ENCODE data around the gene RNF180. TPM values are rescaled to one million over a fixed set of nuclear protein-coding genes. Genes with fewer than 3 reads are reported as not detected.

Gene RNF180
- total and polyA plus RNA-seq, 2 donors (not counting 3 experiments of a cell fraction or from before 2014, with no cell fraction given): 0.62 to 5.6 TPM

DNA sequence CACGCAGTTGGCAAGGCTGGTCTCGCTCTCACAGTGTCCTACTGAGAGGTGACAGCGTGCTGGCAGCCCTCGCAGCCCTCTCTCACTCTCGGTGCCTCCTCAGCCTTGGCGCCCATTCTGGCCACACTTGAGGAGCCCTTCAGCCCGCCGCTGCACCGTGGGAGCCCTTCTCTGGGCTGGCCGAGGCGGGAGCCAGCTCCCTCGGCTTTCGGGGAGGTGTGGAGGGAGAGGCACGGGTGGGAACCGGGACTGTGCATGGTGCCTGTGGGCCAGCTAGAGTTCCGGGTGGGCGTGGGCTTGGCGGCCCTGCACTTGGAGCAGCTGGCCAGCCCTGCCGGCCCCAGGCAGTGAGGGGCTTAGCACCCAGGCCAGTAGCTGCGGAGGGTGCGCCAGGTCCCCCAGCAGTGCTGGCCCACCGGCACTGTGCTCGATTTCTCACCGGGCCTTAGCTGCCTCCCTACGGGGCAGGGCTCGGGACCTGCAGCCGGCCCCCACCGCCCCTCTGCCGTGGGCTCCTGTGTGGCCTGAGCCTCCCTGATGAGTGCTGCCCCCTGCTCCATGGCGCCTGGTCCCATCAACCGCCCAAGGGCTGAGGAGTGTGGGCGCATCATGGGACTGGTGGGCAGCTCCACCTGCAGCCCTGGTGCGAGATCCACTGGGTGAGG lies 15.7 kb upstream of the RNF180 start:
- Histone ChIP-seq H2AFZ (ENCODE audit: low read depth, low read length) (no peak overlapping the region), H3K9me3 (replicated peaks; ENCODE audit: control insufficient read depth, insufficient read depth, low read length) (no peaks in the 10 kb centered on the region), H3K4me2 (ENCODE audit: insufficient read depth, low read length) (no peak overlapping the region), H3K27ac (ENCODE audit: insufficient read depth, low read depth, low read length) (no peak overlapping the region), H3K79me2 (ENCODE audit: control insufficient read depth, insufficient read depth, low read length) (no peaks in the 10 kb centered on the region), H3K9ac (replicated peaks; ENCODE audit: extremely low read depth, insufficient read depth, low read length) (no peak overlapping the region), H4K20me1 (replicated peaks; ENCODE audit: control insufficient read depth, extremely low read depth, insufficient read depth, low read length) (no peaks in the 10 kb centered on the region), H3K4me1 (ENCODE audit: control insufficient read depth, extremely low read depth, insufficient read depth, low read length) (no peaks in the 10 kb centered on the region), H3K36me3 (ENCODE audit: control insufficient read depth in 2 of 2, extremely low read depth in 1 of 2, insufficient read depth in 2 of 2, low read length in 2 of 2) (no peaks in the 10 kb centered on the region), H3K27me3 (ENCODE audit: control insufficient read depth in 2 of 2, insufficient read depth in 2 of 2, low read length in 2 of 2) (peaks cover 0 to 9% of the 10 kb centered on the region in 2 experiments), H3K4me3 (replicated peaks in 1 of 3; ENCODE audit: insufficient read depth in 1 of 3, low read depth in 1 of 3, low read length in 3 of 3) (no peak overlapping the region), H3K9me1 (replicated peaks; ENCODE audit: control insufficient read depth, extremely low read depth, insufficient read depth, low read length) (no peaks in the 10 kb centered on the region)
- DNase-seq (ENCODE audit: low read depth, low spot score) (no peak), FAIRE-seq (no peak)
- ChIA-PET CTCF (interaction anchor here (0.9 to 1.8 kb wide), 5 partner anchors 56 to 635 kb away, joined by 4 to 9 read pairs (median 4); no protein-coding TSS in a partner anchor), POLR2A (no interaction called here)
- BruUV-seq (replicated peaks): no TSS peak
- no peak for TF ChIP-seq POLR2A (IDR thresholded peaks at IDR 0.05; ENCODE audit: low read depth, low read length)
- no peak for TF ChIP-seq EZH2 (IDR thresholded peaks at IDR 0.05; ENCODE audit: borderline replicate concordance, low read depth, low read length, severe bottlenecking)
- no peak for TF ChIP-seq FOS (IDR thresholded peaks at IDR 0.05; ENCODE audit: borderline replicate concordance, insufficient read depth, low read length)
- no peak for TF ChIP-seq MAX (IDR thresholded peaks at IDR 0.05; ENCODE audit: insufficient read depth, insufficient read length)
- TF ChIP-seq CTCF (IDR thresholded peaks at IDR 0.05; ENCODE audit: extremely low read depth in 1 of 2, insufficient read depth in 1 of 2, low read depth in 1 of 2, low read length in 2 of 2): no peak
- TF ChIP-seq GATA2 (IDR thresholded peaks at IDR 0.05; ENCODE audit: insufficient read depth, insufficient read length, low read depth, low read length): no peak
- TF ChIP-seq POLR2AphosphoS5 (IDR thresholded peaks at IDR 0.05; ENCODE audit: insufficient read depth, low read depth, low read length): no peak
- TF ChIP-seq JUN (IDR thresholded peaks at IDR 0.05; ENCODE audit: borderline replicate concordance, insufficient read depth, insufficient read length, low read depth): no peak
- TF ChIP-seq MYC (IDR thresholded peaks at IDR 0.05; ENCODE audit: low read depth, low read length): no peak
- intact Hi-C loops (cut with micrococcal nuclease) (no loop called here), dilution Hi-C loops (cut with MboI; ENCODE audit: extremely low pct_ligation_motif_present, low sequenced_read_pairs) (no loop called here)

Measured in endothelial cell of umbilical vein (primary cell).